Measurements from ENCODE around the gene SAMD7. TPM values are rescaled to one million over a fixed set of nuclear protein-coding genes. Genes with fewer than 3 reads are reported as not detected.

SAMD7 gene
- total RNA-seq, 2 experiments from 2014 or later = not detected

GRCh38 chr3:169965562-169966427 lies 54.4 kb downstream of the SAMD7 start:
- DNase-seq (peak in 1 of 14 experiments; percentile 7), ATAC-seq (ENCODE audit: poor library complexity) (peak; percentile 39)
- no peak for TF ChIP-seq CTCF (IDR thresholded peaks at IDR 0.05)
- H3K36me3 Mint-ChIP-seq (ENCODE audit: low read depth) = peaks cover 38% of the 10 kb centered on the region
- CTCF ChIA-PET = interaction anchor here (0.7 to 2.2 kb wide), 6 partner anchors 12 to 202 kb away, joined by 3 to 13 read pairs (median 3); partner anchors contain the start of gene MYNN
- POLR2A ChIA-PET = interaction anchor here (0.6 to 4.0 kb wide), 26 partner anchors 11 to 1013 kb away, joined by 3 to 53 read pairs (median 11); partner anchors contain the start of genes GPR160, LRRC31, LRRC34 and LRRIQ4
- no peaks in the 10 kb centered on the region for H3K36me3 ChIP-seq (ENCODE audit: insufficient read depth, low read length)
- H3K27me3 Mint-ChIP-seq = no peaks in the 10 kb centered on the region
- H3K4me1 ChIP-seq (ENCODE audit: insufficient read depth, low read length) = peaks cover 13% of the 10 kb centered on the region
- peak overlapping the region; percentile 66 for H3K4me3 ChIP-seq (ENCODE audit: low read length)
- peak overlapping the region; percentile 84 to 92 for H3K27ac ChIP-seq (ENCODE audit: low read depth in 1 of 2, low read length in 2 of 2)
- peaks cover 72% of the 10 kb centered on the region for H3K4me1 Mint-ChIP-seq (ENCODE audit: low read depth)
- intact Hi-C loops (cut with DNase I, micrococcal nuclease) = loop anchor here (1.0 to 10.0 kb wide), 11 partner anchors 67 to 909 kb away; partner anchors contain the start of genes LRRC34 (in 1 of the 2), LRRIQ4 (in 1 of the 2), MYNN (in 1 of the 2) and RPL22L1 (in 1 of the 2)
- H3K27me3 ChIP-seq (ENCODE audit: control insufficient read depth in 1 of 2, insufficient read depth in 2 of 2, low read length in 2 of 2) = no peaks in the 10 kb centered on the region
- H3K4me3 Mint-ChIP-seq = peak overlapping the region; percentile 99
- H3K9me3 ChIP-seq (ENCODE audit: control insufficient read depth in 1 of 2, insufficient read depth in 1 of 2, low read length in 2 of 2) = no peaks in the 10 kb centered on the region
- peak overlapping the region; percentile 99 for H3K27ac Mint-ChIP-seq
- no peaks in the 10 kb centered on the region for H3K9me3 Mint-ChIP-seq

- peaks cover 18% of the 10 kb centered on the region for H3K4me1 ChIP-seq (ENCODE audit: insufficient read depth, low read length)
- intact Hi-C loops (cut with DNase I, micrococcal nuclease) = loop anchor here (1.0 to 10.0 kb wide), 11 partner anchors 66 to 908 kb away; partner anchors contain the start of genes LRRC34 (in 1 of the 2), LRRIQ4 (in 1 of the 2), MYNN (in 1 of the 2) and RPL22L1 (in 1 of the 2)
- H3K27me3 Mint-ChIP-seq = no peaks in the 10 kb centered on the region
- H3K9me3 ChIP-seq (ENCODE audit: control insufficient read depth in 1 of 2, insufficient read depth in 1 of 2, low read length in 2 of 2) = no peaks in the 10 kb centered on the region
- peak within 1 kb of the TSS; percentile 84 to 92 for H3K27ac ChIP-seq (ENCODE audit: low read depth in 1 of 2, low read length in 2 of 2)
- peak; percentile 84 for ATAC-seq (ENCODE audit: poor library complexity)
- peak within 1 kb of the TSS; percentile 99 for H3K4me3 Mint-ChIP-seq
- ChIA-PET POLR2A (interaction anchor here (0.5 to 4.0 kb wide), 32 partner anchors 11 to 1013 kb away, joined by 3 to 53 read pairs (median 6); partner anchors contain the start of genes GPR160, LRRC31, LRRC34 and LRRIQ4), CTCF (interaction anchor here (0.6 to 2.2 kb wide), 12 partner anchors 10 to 214 kb away, joined by 3 to 13 read pairs (median 3); partner anchors contain the start of genes ACTRT3 and MYNN)
- peaks cover 78% of the 10 kb centered on the region for H3K4me1 Mint-ChIP-seq (ENCODE audit: low read depth)
- peak within 1 kb of the TSS; percentile 99 for H3K27ac Mint-ChIP-seq
- peaks cover 40% of the 10 kb centered on the region for H3K36me3 Mint-ChIP-seq (ENCODE audit: low read depth)
- peak; percentile 92 to 97 (median 94) for DNase-seq
- no peak for TF ChIP-seq CTCF (IDR thresholded peaks at IDR 0.05)
- H3K9me3 Mint-ChIP-seq = no peaks in the 10 kb centered on the region
- H3K4me3 ChIP-seq (ENCODE audit: low read length) = peak within 1 kb of the TSS; percentile 66
- H3K36me3 ChIP-seq (ENCODE audit: insufficient read depth, low read length) = no peaks in the 10 kb centered on the region
- no peaks in the 10 kb centered on the region for H3K27me3 ChIP-seq (ENCODE audit: control insufficient read depth in 1 of 2, insufficient read depth in 2 of 2, low read length in 2 of 2)
Observed at GRCh38 chr3:169966428-169966950, 55.1 kb downstream of the SAMD7 start, which contains the start of gene SEC62. Gene SEC62, plus strand, starts transcription at chr3:169966807. Its CDS starts 16 bp downstream, at chr3:169966823.

All from CD4-positive, alpha-beta T cell (primary cell).